Caki2 (cell line): ENCODE measurements around the gene ZBED4. TPM values are rescaled to one million over a fixed set of nuclear protein-coding genes. Genes with fewer than 3 reads are reported as not detected.
A peak's percentile ranks its signal among the peaks of the same experiment; 100 is the strongest.

Experiments used
- DNase-seq: peaks from one replicate; pipeline ENCODE4 v3.0.0-alpha.2; 2015; ENCODE audit warnings: low read depth
- in situ Hi-C: cut with HindIII; loops from 2 replicates; pipeline ENCODE4 v1.10.0; 2016; ENCODE audit warnings: low sequenced_read_pairs, low pct_unique_long_range_greater_than_20kb, mixed read lengths
- total RNA-seq: library from RNA; depleted of rRNA; stranded (reverse); fragments of >200 nt; shearing (Covaris generic); gene quantifications from 2 replicates; pipeline ENCODE4 v1.2.3, GENCODE V29; 2014; ENCODE audit warnings: low replicate concordance

ZBED4 gene
- total RNA-seq, 1 experiment from 2014 or later = 8.8 TPM

- in situ Hi-C loops = no loop called here
- DNase-seq = peak; percentile 57
Measured at GRCh38 chr22:49825944-49826602, 27.6 kb upstream of the ZBED4 start.

- in situ Hi-C loops = no loop called here
Measured at GRCh38 chr22:49826603-49827270, 26.9 kb upstream of the ZBED4 start.

GRCh38 chr22:49827271-49827852 lies 26.3 kb upstream of the ZBED4 start:
- in situ Hi-C loops = no loop called here
- no peak for DNase-seq

More at GRCh38 chr22:49826603-49827270, 26.9 kb upstream of the ZBED4 start:
- DNase-seq = peak; percentile 52

GRCh38 chr22:49827853-49828598 lies 25.6 kb upstream of the ZBED4 start, which contains the start of gene BRD1:
Gene BRD1, minus strand, starts transcription at chr22:49827873. Its CDS starts 3,556 bp downstream, at chr22:49824317.
- in situ Hi-C loops = no loop called here
- DNase-seq = peak; percentile 33

- DNase-seq = no peak
- in situ Hi-C loops = no loop called here
Measured at GRCh38 chr22:49828599-49828965, 25.1 kb upstream of the ZBED4 start.

GRCh38 chr22:49829044-49829853 lies 24.4 kb upstream of the ZBED4 start:
- no peak for DNase-seq
- in situ Hi-C loops = no loop called here

GRCh38 chr22:49833340-49834007 lies 20.2 kb upstream of the ZBED4 start:
- in situ Hi-C loops = no loop called here
- DNase-seq = no peak

GRCh38 chr22:49838771-49839717 lies 14.6 kb upstream of the ZBED4 start:
- in situ Hi-C loops = no loop called here
- DNase-seq = no peak

GRCh38 chr22:49845241-49845640 lies 8.4 kb upstream of the ZBED4 start:
- no peak for DNase-seq
- in situ Hi-C loops = no loop called here

GRCh38 chr22:49845666-49846459 lies 7.8 kb upstream of the ZBED4 start:
- in situ Hi-C loops = no loop called here

GRCh38 chr22:49847751-49848689 lies 5.6 kb upstream of the ZBED4 start:
- in situ Hi-C loops = no loop called here
- no peak for DNase-seq

More at GRCh38 chr22:49845666-49846459, 7.8 kb upstream of the ZBED4 start:
- no peak for DNase-seq

- DNase-seq = no peak
- in situ Hi-C loops = no loop called here
Measured at GRCh38 chr22:49848690-49849160, 4.9 kb upstream of the ZBED4 start.

- DNase-seq = no peak
- in situ Hi-C loops = no loop called here
Measured at GRCh38 chr22:49849161-49850020, 4.3 kb upstream of the ZBED4 start.
